OCI-LY7 (cell line): ENCODE data around the gene PSMA6. TPM values are rescaled to one million over a fixed set of nuclear protein-coding genes. Genes with fewer than 3 reads are reported as not detected.

Experiments
- BruUV-seq: library from RNA; stranded (reverse); fragments of 400-500 nt; replicated peaks from 2 replicates; lab custom pipeline; 2021; lab: Mats Ljungman, UMichigan
- CTCF ChIA-PET: fragments of 300-600 bp; sonication (Branson Sonifier 250); formaldehyde crosslinking; loops from one replicate; lab custom pipeline; 2022; ENCODE audit warnings: antibody characterized with exemption; ENCODE audit not compliant: unreplicated experiment; lab: Charles Lee
- POLR2A ChIA-PET: fragments of 300-600 bp; sonication (Branson Sonifier 250); formaldehyde crosslinking; loops from one replicate; lab custom pipeline; 2022; ENCODE audit warnings: antibody characterized with exemption; lab: Charles Lee
- DNase-seq: peaks from one replicate; pipeline ENCODE4 v3.0.0-alpha.2; 2015; ENCODE audit warnings: low spot score
- H2AFZ ChIP-seq: fragments of 200-600 bp; sonication (generic), shearing (Covaris generic); 2 replicates; pipeline ENCODE4 v1.6.1; 2014; ENCODE audit warnings: mild to moderate bottlenecking, antibody characterized with exemption, low read length, moderate library complexity
- H3K27ac ChIP-seq: fragments of 200-600 bp; sonication (generic); 2 replicates; pipeline ENCODE4 v1.5.1; 2014; ENCODE audit warnings: mixed run types, low read depth, mild to moderate bottlenecking, moderate library complexity, low read length, inconsistent platforms; ENCODE audit not compliant: poor library complexity, severe bottlenecking
- H3K36me3 ChIP-seq: fragments of 200-600 bp; sonication (generic); 2 replicates; pipeline ENCODE4 v1.6.1; 2014; ENCODE audit warnings: mild to moderate bottlenecking, antibody characterized with exemption, low read length, moderate library complexity, mixed read lengths; ENCODE audit not compliant: insufficient read depth
- H3K4me1 ChIP-seq: fragments of 200-600 bp; sonication (generic); 2 replicates; pipeline ENCODE4 v1.5.1; 2014; ENCODE audit warnings: mild to moderate bottlenecking, low read length; ENCODE audit not compliant: insufficient read depth, poor library complexity, severe bottlenecking
- H3K4me2 ChIP-seq: fragments of 200-600 bp; sonication (generic); 2 replicates; pipeline ENCODE4 v1.6.1; 2014; ENCODE audit warnings: mild to moderate bottlenecking, low read length
- H3K4me3 ChIP-seq: fragments of 200-600 bp; sonication (generic); 2 replicates; pipeline ENCODE4 v1.5.1; 2014; ENCODE audit warnings: mild to moderate bottlenecking, low read depth, low read length; ENCODE audit not compliant: poor library complexity, severe bottlenecking
- H3K79me2 ChIP-seq: fragments of 200-600 bp; sonication (generic); 2 replicates; pipeline ENCODE4 v1.6.1; 2016; ENCODE audit warnings: low read depth, mild to moderate bottlenecking, low read length, moderate library complexity, mixed read lengths; ENCODE audit not compliant: insufficient read depth
- H3K9me2 ChIP-seq: fragments of 200-600 bp; sonication (generic); 2 replicates; pipeline ENCODE4 v1.6.1; 2016; ENCODE audit warnings: mild to moderate bottlenecking, low read length, mixed read lengths; ENCODE audit not compliant: insufficient read depth
- H3K9me3 ChIP-seq: fragments of 200-600 bp; sonication (generic); 2 replicates; pipeline ENCODE4 v1.6.1; 2014; ENCODE audit warnings: mild to moderate bottlenecking, mixed run types, low read length, mixed read lengths
- H4K20me1 ChIP-seq: fragments of 200-600 bp; sonication (generic); 2 replicates; pipeline ENCODE4 v1.6.1; 2014; ENCODE audit warnings: mild to moderate bottlenecking, antibody characterized with exemption, low read length, moderate library complexity, mixed read lengths; ENCODE audit not compliant: insufficient read depth
- EZH2phosphoT487 ChIP-seq: fragments of 200-600 bp; sonication (generic); IDR thresholded peaks from 2 replicates; pipeline ENCODE4 v1.6.1; 2018; ENCODE audit warnings: low read depth, borderline replicate concordance, mild to moderate bottlenecking, mixed run types, antibody characterized with exemption, low read length, moderate library complexity, mixed read lengths
- intact Hi-C: fragments of 100-400 bp; cut with micrococcal nuclease; formaldehyde crosslinking; loops from one replicate; pipeline ENCODE4 v1.10.0; 2022; ENCODE audit not compliant: unreplicated experiment
- total RNA-seq, 2 experiments: library from RNA; depleted of rRNA in 1 of 2; stranded (reverse); fragments of >200 nt in 1 of 2; shearing (Covaris generic) in 1 of 2; gene quantifications; 2 replicates each; pipeline ENCODE4 v1.2.3, GENCODE V29; 2014 to 2022
- TF ChIP-seq, protein P1 (sequence below): fragments of 200-600 bp; sonication (generic); conservative IDR thresholded peaks from 2 replicates; pipeline ENCODE4 v1.5.1; 2014; ENCODE audit warnings: mild to moderate bottlenecking, antibody characterized with exemption, low read length, moderate library complexity, mixed read lengths

Gene PSMA6
- total RNA-seq, 2 experiments from 2014 or later, result 216 to 267 TPM

- peaks cover 14% of the 10 kb centered on the region; the same call in 1 of the 2 replicates for H3K9me3 ChIP-seq
- peak overlapping the region; percentile 16 for H3K4me3 ChIP-seq
- no peaks in the 10 kb centered on the region for H3K9me2 ChIP-seq
- CTCF ChIA-PET, result no interaction called here
- H2AFZ ChIP-seq, result no peak overlapping the region
- intact Hi-C loops, result no loop called here
- H3K36me3 ChIP-seq, result peaks cover 78% of the 10 kb centered on the region
- H3K27ac ChIP-seq, result peak overlapping the region; percentile 52
- H4K20me1 ChIP-seq, result peaks cover 15% of the 10 kb centered on the region
- POLR2A ChIA-PET, result interaction anchor here (1.1 to 2.9 kb wide), 4 partner anchors 9 to 205 kb away, joined by 4 to 32 read pairs (median 12); partner anchors contain the start of gene PSMA6
- H3K79me2 ChIP-seq, result peaks cover 100% of the 10 kb centered on the region
- DNase-seq, result peak; percentile 31
- peaks cover 46% of the 10 kb centered on the region for H3K4me1 ChIP-seq
- TF ChIP-seq, protein P1, sequence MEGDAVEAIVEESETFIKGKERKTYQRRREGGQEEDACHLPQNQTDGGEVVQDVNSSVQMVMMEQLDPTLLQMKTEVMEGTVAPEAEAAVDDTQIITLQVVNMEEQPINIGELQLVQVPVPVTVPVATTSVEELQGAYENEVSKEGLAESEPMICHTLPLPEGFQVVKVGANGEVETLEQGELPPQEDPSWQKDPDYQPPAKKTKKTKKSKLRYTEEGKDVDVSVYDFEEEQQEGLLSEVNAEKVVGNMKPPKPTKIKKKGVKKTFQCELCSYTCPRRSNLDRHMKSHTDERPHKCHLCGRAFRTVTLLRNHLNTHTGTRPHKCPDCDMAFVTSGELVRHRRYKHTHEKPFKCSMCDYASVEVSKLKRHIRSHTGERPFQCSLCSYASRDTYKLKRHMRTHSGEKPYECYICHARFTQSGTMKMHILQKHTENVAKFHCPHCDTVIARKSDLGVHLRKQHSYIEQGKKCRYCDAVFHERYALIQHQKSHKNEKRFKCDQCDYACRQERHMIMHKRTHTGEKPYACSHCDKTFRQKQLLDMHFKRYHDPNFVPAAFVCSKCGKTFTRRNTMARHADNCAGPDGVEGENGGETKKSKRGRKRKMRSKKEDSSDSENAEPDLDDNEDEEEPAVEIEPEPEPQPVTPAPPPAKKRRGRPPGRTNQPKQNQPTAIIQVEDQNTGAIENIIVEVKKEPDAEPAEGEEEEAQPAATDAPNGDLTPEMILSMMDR, result no peak
- no peak for TF ChIP-seq EZH2phosphoT487
- BruUV-seq, result no TSS peak
- peak overlapping the region; percentile 70 for H3K4me2 ChIP-seq
These were observed 9.8 kb downstream of the PSMA6 start for GRCh38 chr14:35301735-35302528.

DNA sequence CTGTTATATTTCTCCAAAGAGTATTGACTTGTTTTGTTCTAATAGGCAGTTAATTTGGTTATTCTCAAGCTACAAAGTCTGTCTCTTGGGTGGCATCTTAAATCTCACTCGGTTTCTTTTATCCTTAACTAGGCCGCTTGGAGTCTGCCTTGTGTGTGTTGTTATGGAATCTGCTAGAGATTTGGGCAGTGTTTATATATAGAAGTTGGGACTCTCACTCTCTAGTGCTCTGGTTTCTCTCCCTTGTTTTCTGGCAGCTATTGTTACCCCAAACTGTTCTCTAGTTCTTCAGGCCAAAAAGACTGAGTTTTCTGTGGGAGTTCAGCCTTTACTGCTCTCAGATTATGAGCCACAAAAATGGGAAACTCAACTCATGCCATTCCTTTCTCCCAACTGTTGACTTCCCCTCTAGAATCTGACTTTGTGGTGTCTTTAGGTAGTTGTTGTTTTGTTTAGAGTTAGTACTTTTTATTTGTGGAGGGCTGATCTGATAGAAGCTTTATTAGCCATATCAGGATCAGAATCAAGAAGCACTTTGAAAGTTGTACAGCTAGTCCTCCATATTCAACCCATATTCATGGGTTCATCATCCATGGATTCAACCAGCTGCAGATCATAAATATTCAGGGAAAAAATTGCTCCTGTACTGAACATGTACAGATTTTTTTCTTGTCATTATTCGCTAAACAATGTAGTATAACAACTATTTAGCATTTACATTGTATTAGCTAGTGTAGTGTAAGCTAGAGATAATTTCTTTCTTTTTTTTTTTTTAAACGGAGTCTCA lies 11.2 kb downstream of the PSMA6 start:
- intact Hi-C loops, result no loop called here
- H3K27ac ChIP-seq, result no peak overlapping the region
- no peak overlapping the region for H3K4me3 ChIP-seq
- H2AFZ ChIP-seq, result no peak overlapping the region
- no peak for DNase-seq
- ChIA-PET POLR2A (interaction anchor here (0.6 to 2.5 kb wide), 8 partner anchors 11 to 445 kb away, joined by 3 to 17 read pairs (median 6); partner anchors contain the start of gene PSMA6), CTCF (no interaction called here)
- peaks cover 22% of the 10 kb centered on the region for H4K20me1 ChIP-seq
- H3K4me2 ChIP-seq, result no peak overlapping the region
- peaks cover 100% of the 10 kb centered on the region for H3K79me2 ChIP-seq
- TF ChIP-seq, protein P1, result no peak
- TF ChIP-seq EZH2phosphoT487, result no peak
- H3K9me3 ChIP-seq, result peaks cover 14% of the 10 kb centered on the region; the same call in 1 of the 2 replicates
- BruUV-seq, result TSS peak; percentile 8
- peaks cover 78% of the 10 kb centered on the region for H3K36me3 ChIP-seq
- peaks cover 40% of the 10 kb centered on the region for H3K4me1 ChIP-seq
- H3K9me2 ChIP-seq, result no peaks in the 10 kb centered on the region
